Activated CD4-positive, alpha-beta T cell treated with anti-CD3 and anti-CD28 coated beads for 4 hours (primary cell): ENCODE measurements around the gene THSD1.

Source experiments
- DNase-seq, 2 donors: peaks; one replicate each; pipeline ENCODE4 v3.0.0-alpha.2; 2020

THSD1 gene, protein sequence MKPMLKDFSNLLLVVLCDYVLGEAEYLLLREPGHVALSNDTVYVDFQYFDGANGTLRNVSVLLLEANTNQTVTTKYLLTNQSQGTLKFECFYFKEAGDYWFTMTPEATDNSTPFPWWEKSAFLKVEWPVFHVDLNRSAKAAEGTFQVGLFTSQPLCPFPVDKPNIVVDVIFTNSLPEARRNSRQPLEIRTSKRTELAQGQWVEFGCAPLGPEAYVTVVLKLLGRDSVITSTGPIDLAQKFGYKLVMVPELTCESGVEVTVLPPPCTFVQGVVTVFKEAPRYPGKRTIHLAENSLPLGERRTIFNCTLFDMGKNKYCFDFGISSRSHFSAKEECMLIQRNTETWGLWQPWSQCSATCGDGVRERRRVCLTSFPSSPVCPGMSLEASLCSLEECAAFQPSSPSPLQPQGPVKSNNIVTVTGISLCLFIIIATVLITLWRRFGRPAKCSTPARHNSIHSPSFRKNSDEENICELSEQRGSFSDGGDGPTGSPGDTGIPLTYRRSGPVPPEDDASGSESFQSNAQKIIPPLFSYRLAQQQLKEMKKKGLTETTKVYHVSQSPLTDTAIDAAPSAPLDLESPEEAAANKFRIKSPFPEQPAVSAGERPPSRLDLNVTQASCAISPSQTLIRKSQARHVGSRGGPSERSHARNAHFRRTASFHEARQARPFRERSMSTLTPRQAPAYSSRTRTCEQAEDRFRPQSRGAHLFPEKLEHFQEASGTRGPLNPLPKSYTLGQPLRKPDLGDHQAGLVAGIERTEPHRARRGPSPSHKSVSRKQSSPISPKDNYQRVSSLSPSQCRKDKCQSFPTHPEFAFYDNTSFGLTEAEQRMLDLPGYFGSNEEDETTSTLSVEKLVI

DNA sequence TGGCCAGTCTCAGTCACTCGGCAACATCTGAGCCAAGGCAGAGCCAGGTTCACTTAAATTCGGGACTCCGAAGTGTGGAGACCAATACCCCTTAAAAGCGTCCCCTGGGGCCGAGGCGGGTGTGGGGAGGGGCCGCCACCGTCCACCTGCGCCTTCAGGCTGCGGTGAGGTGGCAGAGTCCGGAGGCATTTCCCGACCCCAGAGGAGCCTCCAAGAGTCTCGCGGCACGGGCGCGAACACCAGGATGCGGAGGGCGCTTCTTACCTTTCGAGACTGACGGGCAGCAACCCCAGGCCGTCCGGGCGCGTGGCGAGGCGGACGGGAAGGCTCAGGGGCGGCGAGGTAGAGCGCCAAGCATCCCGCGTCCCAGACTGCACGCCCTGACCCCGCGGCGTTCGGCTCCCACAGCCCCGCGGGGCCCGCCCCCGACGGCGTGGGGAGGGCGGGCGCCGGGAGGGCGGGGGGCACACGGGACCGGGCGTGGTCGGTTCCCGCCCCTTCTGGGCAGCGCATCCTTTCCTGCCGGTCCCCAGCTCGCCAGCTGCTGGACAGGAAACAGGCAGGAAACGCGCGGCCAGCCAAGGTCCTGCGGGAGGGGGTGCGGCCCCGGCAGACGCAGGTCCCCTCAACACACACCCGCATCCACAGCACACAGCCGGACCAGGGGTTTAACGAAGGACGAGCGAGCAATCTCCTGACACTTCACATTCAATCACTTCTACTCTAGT is at the start of gene THSD1:
THSD1 (minus strand) TSS at position 406 of the 728 bp plus-strand sequence. CDS start 3,572 bp downstream, outside the sequence.
- no peak for DNase-seq

DNA sequence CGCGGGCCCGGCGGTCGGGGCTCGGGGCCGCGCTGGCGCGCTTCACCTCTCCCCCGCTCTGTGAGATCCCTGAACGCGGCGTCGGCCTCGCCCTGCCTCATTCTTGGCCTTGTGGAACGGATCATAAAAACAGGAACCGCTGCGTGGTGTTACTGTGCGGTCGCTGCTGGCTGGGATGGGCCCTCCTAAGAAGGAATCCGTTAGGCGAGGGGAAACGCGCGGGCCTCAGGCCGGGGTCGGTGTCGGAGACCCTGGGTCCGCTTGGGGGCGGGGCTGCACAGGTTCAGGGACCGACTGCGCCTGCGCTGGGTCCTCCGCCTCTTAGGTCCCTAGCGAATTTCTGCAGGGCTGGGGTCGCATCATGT is 49.7 kb upstream of the THSD1 start:
- DNase-seq: peak; percentile 75 to 78

DNA sequence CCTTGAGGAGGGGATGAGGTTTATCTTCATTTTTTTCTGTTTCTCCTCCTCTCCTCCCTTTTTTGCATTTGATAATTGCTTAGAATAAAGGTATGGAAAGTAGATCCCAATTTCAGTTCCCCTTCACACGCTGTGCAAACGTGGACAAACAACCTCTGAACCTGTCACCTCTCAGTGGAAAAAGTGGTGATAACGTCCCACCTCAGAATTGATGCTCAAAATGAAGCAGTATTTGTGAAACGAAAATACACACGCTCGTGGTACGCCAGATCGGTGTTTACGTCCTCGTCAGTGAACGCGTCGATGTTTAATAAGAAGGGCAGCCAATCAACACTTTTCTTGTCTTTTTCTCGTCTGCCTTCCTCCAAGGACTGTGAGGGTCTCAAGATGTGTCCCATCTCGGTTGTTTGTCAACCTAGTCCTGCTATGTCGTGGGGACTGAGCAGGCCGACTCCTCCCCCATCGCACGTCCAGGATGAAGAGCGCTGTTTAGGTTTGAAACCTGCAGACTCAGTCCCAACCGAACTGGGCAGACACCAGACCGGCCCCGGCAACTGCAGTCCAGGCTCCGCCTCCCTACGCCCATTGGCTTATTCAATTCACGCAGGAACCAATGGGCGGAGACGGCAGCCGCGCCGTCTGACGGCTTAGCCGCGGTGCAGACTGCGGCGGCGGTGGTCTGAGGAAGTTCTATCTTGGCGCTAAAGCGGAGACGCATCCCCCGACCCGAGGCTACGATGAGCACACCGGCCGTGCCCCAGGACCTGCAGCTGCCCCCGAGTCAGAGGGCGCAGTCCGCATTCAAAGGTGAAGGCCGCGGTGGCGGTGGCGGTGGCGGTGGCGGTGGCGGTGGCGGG is 49.1 kb upstream of the THSD1 start, which contains the start of gene CKAP2:
CKAP2 (plus strand) TSS at position 659 of the 857 bp plus-strand sequence; CDS start at position 738, 79 bp downstream.
- peak; percentile 91 for DNase-seq

DNA sequence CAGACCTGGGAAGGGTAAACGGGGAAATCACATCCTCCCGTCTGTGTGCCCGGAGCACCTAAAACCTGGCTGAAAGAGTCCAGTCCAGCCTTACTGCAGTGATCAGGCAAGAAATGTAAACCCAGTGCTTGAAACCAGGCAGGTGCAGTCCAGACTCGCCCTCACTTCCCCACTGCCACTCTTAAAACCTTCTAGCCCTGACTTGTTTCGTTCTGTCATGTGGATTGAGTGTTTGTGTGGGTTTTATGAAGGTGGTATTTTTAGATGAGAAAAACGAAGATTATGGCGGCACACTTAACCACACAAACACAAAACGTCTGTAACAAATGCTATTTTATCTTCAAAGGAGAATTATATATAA is 48.5 kb upstream of the THSD1 start:
- DNase-seq: no peak

DNA sequence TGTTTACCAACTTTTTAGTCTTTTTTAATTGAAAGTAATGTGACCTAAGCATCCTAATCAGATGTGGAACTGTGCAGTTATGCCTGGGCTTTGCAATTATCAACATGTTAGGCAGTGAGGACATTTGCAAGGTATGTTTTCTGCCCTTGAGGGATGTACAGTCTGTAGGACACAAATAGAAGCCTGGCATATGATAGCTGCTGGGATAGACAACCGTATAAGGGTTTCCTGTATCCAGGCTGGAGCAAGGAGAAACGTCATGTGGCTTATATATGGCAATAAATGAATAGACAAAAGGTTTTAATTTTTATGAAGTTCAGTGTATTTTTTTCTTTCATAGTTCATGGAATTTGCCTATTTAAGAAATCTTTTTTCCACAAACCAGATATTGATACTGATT is 46.5 kb upstream of the THSD1 start:
- DNase-seq: no peak

DNA sequence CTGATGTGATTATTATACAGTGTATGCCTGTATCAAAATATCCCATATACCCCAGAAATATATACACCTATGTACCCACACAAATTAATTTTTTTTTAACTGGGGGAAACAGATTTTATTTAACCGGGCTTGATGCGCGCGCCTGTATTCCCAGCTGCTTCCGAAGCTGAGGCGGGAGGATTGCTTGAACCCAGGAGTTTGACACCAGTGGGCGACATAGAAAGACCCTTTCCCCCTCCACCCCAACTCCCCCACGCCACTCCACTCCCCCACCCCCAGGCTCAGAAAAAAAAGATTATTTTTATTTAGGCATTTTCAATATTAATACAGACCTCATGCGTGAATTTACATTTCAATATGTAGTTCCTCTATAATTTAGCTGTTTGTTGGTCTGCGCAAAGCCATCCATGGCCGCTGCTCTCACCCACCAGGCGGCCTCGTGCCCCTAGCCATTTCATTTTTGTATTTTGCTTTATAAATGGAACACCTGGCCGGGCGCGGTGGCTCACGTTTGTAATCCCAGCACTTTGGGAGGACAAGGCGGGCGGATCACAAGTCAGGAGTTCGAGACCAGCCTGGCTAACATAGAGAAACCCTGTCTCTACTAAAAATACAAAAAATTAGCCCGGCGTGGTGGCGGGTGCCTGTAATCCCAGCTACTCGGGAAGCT is 45.3 kb upstream of the THSD1 start:
- no peak for DNase-seq

DNA sequence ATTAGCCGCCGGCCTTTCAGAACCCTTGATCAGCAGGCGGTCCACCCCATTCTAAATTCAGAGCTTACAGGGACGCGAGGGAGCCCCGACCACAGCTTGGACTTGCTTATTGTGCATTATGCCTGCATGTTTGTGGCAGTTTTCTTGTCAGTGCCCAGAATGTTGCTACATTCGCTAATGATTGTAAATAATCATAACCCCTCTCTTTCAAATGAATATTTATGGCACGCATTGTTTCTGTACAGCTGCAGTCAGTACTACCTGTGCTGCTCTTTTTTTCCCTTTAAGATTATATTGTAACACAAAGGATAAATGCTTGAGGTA is 44.8 kb upstream of the THSD1 start:
- no peak for DNase-seq

DNA sequence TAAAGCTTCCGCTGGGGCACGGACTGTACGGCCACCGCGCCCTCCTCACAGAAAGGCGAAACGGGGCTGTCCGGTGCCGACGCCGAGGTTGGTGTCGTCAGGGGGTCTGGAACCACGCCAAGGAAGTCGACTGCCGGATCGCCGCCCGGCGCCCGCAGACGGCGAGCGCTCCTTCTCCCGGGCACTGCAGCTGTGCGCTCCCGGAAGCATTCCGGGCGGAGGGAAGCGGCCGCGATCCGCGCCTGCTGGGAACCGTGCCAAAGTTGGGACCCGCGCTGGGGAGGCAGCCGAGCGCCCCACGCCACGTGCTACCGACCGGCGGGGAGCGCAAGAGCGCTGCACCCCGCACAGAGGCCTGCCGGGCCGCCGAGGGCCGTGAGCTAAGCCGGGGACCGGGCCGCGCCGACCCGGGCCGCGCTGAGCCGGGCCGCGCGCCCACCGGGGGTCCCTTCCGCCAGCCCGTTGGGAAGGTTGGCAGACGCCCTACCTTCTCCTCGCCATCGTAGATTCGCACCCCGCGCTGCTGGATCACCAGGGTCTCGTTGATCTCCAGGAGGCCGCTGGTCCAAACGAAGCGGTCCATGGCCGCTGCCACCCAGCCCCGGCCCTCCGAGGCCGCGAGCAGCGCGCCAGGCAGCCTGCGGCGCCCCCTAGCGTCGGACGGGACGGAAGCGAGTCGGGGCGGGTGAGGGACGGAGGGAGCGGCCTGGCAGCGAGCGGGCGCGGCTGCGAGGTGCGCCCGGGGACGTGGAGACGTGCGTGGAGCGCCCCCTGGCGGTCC is 44.2 kb upstream of the THSD1 start, which contains the start of gene VPS36:
VPS36 (minus strand) TSS at position 623 of the 781 bp plus-strand sequence; CDS start at position 583, 40 bp downstream.
- DNase-seq: peak; percentile 93 to 96

DNA sequence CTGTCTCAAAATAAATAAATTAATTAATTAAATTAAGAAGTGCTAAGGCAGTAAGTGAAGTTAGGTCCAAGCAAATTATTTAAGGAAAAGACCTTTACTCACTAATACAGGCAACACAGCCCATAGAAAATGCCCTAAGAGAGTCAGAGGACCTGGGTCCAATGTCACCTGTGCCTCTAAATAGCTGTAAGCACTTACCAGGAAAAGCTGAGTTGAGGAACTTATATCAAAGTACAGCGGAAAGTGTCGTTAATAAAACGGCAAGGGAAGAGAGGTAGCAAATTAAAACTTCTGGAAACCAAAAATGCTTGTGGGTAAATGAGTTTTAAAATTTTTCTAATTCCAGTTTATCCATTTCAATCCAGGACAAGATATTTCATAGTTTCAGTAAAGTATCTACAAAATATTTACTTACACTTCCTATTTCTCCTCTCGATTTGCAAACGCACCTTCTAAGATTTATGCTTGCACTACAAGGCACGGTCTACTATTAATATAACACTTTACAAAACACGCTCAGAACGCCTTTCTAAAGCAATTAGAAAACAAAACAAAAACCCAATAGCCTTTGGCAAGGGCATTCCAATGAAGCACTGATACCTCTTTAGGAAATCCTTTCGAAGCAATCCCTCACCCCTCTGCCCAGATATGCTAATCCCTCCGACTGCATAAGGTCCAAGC is 43.5 kb upstream of the THSD1 start:
- DNase-seq: no peak

DNA sequence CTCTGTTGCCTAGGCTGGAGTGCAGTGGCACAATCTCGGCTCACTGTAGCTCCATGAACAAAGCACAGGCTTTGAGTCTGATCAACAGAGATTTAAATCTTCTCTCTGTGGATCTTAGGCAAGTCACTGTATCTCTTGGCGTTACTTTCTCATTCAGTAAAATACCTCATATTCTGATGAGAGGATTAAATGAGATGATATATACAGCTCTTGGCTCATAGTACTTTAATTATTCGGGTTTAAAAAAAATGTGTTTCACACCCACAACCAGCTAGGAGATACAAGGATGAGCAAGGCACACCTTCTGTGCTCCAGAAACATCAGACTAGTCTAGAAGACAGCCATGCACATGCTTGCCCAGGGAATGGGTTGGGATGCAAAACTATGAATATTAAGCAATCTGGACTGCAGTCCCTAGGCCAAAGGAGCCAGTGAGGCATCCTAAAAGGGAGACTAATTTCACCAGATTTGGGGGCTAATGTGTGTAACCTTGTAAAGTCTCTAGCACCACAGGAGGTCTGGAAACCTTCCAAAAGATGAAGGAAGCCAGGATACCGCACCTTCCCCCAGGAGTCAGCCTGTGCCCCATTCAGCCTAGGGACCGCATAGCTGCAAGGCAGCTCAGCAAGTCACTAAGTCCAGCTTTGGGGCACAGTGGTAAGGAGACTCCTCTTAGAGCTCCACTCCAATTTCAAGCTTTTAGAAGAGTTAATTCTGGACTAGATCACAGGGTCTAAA is 42.0 kb upstream of the THSD1 start:
- no peak for DNase-seq

DNA sequence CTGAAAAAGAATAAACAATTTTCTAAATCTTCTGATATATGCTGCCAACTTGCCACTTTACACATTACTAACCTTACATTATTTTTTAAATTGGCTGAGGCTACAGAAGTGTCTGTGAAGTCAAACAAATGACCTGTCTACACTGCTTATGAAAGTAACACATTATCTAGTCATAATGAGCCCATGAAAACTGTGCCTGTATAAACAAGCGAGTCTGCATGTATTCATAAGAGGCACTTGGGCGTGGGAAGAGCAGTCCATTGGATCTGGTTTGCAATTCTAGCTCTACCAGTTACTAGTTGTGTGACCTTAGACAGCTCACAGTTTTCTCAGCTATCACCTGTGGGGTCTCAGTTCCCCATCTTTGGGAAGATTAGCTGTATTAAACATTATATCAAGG is 41.4 kb upstream of the THSD1 start:
- DNase-seq: no peak

DNA sequence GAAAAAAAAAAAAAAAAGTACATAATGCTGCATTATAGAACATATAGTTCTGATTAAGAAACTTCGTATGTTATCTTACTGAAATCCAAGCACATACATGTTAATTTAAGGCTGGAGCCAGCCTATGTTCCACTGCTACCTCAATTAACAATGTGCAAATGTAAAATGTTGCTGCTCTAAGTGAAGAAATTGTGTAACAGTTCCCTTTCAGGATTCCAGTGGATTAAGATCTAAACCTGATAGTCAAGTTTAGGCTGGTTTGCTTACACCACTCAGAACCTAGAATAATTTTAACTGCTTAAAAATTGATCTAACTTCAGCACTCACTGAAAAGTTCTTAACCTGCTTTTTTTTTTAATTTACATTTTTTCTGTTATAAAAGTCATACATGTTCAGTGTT is 40.3 kb upstream of the THSD1 start:
- no peak for DNase-seq

DNA sequence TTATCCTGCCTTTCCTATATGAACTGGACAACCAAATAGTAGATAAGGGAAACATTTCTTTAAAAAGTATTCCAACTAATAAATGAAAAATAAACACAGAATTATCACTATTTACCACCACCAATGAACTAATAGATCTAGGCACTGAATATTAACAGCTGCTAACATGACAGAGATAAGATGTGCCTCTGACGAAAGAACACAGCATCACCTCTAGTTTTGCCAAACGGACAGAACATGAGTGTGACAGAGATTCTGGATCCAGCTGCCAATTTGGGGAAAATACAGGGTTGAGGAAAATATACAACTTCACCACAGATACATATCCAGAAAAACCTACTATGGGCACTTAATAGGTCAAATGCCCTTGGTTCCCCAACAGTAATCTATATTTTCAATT is 26.5 kb upstream of the THSD1 start:
- no peak for DNase-seq

DNA sequence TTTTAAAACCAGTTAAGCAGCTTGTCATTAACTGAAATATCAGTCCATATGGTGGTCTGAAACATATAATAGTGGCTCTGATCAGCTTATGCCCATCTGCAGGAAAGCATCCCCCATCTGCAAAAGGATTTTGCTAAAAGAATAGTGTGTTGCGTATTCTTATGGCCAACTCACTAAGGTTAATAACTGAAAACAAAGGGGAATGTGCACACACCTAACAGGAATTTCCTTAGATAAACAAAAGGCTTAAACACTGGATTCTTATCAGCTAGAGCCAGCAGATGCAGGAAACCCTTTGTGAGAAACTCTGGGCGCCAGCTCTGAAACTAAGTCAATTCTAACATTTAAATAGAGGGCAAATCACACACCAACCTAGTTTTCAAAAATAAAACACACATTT is 22.3 kb upstream of the THSD1 start:
- no peak for DNase-seq

DNA sequence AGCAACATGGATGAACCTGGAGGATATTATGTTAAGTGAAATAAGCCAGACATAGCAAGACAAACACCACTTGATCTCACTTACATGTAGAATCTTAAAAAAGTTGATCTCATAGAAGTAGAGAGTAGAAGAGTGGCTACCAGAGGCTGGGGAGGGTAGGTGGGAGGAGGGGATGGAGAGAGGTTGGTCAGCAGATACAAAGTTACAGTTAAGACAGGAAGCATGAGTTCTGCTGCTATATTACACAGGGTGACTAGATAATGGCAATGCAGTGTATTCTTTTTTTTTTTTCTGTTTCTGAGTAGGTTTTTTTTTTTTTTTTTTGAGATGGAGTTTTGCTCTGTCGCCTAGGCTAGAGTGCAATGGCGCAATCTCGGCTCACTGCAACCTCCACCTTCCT is 15.2 kb upstream of the THSD1 start:
- DNase-seq: no peak

DNA sequence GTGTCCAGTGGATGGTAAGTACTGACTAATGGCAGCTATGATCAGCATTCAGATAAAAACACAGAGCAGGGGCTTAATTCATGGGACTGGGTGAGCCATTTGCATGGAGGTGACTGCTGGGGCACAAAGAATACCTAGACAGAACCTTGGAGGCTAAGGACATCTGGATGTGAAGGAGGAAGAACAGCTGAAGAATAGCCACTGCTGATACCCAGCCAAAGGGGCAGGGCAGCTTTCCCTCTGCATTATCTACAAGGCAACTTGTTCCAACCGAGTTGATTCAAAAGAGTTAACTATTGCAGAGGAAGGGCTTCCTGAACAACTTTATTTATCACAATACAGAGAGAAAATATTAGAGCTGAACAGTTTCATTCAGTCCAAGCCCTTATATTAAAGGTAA is 13.1 kb upstream of the THSD1 start:
- no peak for DNase-seq

DNA sequence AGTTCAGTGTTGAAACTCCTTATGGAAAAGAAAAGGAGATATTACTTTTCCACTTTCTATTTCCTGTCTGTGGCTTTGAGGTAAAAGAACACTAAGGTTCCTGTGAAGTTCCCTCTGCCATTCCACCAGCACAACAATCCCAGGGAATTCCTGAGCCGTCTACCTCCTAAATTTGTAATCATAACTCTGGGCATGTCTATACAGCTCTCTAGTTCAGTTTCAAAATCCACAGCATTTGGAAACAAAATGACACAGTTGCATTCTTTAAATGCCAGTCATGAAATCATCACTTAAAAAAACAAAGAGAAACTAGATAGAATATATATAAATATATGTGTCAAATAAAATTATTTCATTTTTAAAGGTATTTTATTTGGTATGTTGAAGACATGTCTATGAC is 9.0 kb upstream of the THSD1 start:
- DNase-seq: no peak

DNA sequence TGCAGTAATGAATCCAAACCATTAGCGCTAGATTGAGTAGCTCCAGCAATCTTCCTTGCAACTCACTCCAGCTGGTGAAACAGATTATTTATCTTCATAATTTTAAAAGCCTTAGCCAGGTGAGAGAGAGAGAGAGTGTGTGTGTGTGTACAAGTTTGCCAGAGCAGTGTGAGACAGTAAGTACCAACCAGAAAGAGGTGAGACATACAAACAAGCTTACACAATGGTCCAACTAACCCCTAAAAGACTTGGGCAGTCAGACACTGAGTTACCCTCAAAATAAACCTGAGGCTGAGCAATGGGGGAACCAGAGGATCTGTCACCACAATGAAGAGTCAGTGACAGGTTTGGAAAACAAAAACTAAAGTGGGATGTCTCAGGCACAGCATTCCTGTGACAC is 8.1 kb upstream of the THSD1 start:
- DNase-seq: no peak

DNA sequence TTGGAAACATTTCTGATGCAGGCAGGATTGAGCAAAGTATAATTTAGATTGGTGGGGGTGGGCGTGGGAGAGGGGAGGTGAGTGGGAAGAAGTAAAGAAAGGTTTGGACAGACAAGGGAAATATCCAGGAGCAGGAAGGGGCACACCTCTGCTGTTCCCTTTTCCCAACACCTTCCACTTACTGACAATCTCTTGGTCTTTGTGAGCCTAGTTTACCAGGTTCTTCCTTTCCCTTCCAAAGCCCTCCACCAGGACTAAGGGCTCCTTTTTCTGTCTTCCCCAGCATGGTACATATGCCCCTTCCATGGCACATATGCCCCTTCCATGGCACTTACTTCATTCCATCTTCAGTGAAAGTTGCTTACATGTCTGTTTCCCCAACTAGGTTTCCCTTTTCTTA is 6.2 kb upstream of the THSD1 start:
- no peak for DNase-seq

DNA sequence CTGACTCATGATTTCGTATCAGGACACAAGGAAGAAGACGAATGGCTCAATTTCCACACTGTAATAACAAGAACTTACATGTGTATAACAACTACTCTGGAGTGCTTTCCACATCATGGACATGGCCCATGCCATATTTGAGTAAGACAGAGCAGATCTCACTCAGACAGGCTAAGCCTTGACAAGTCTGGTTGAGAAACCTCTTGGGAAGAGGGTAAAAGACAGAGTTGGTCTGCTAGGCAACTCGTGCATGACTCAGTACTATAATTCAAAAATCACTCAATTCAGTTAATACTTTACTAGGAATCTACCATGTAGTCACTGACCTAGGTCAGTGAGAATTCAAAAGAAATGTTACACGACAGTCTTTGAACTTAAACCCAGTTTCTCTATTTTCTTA is 5.7 kb upstream of the THSD1 start:
- DNase-seq: no peak
